Neural crest cell (in vitro differentiated cells): Measurements from ENCODE around the gene NRIP1. TPM values are rescaled to one million over a fixed set of nuclear protein-coding genes. Genes with fewer than 3 reads are reported as not detected.
A peak's percentile ranks its signal among the peaks of the same experiment; 100 is the strongest.

Experiments used
- DNase-seq: peaks from one replicate; pipeline ENCODE4 v3.0.0; 2021; ENCODE audit warnings: low read depth, mixed read lengths, low spot score
- H3K27ac Mint-ChIP-seq: one replicate; pipeline ENCODE4 v1.8.0; 2021; ENCODE audit warnings: mild to moderate bottlenecking, mixed read lengths; ENCODE audit not compliant: unreplicated experiment
- H3K27me3 Mint-ChIP-seq: 2 replicates; pipeline ENCODE4 v1.8.0; 2021; ENCODE audit warnings: low read depth, mild to moderate bottlenecking, mixed read lengths
- H3K36me3 Mint-ChIP-seq: 2 replicates; pipeline ENCODE4 v1.8.0; 2021; ENCODE audit warnings: low read depth, mild to moderate bottlenecking, mixed read lengths
- H3K4me1 Mint-ChIP-seq: 2 replicates; pipeline ENCODE4 v1.8.0; 2021; ENCODE audit warnings: mixed read lengths
- H3K4me3 Mint-ChIP-seq: one replicate; pipeline ENCODE4 v1.8.0; 2021; ENCODE audit warnings: mild to moderate bottlenecking, mixed read lengths
- H3K9me3 Mint-ChIP-seq: 2 replicates; pipeline ENCODE4 v1.8.0; 2021; ENCODE audit warnings: mixed read lengths
- CTCF ChIP-seq: fragments of 200-600 bp; sonication (generic); conservative IDR thresholded peaks from 2 replicates; pipeline ENCODE4 v1.5.0; 2021; ENCODE audit warnings: antibody characterized with exemption, mild to moderate bottlenecking
- total RNA-seq: library from RNA; stranded (reverse); gene quantifications from 2 replicates; pipeline ENCODE4 v1.2.1, GENCODE V29; 2021

The NRIP1 gene
- total RNA-seq, 1 donor from 2014 or later: 73.8 TPM

GRCh38 chr21:15078180-15078579 is 13.4 kb upstream of the NRIP1 start:
- Mint-ChIP-seq H3K4me3 (no peak overlapping the region), H3K9me3 (no peaks in the 10 kb centered on the region), H3K27me3 (no peaks in the 10 kb centered on the region), H3K36me3 (no peaks in the 10 kb centered on the region), H3K4me1 (peaks cover 5% of the 10 kb centered on the region), H3K27ac (no peak overlapping the region)
- no peak for TF ChIP-seq CTCF
- no peak for DNase-seq

DNA sequence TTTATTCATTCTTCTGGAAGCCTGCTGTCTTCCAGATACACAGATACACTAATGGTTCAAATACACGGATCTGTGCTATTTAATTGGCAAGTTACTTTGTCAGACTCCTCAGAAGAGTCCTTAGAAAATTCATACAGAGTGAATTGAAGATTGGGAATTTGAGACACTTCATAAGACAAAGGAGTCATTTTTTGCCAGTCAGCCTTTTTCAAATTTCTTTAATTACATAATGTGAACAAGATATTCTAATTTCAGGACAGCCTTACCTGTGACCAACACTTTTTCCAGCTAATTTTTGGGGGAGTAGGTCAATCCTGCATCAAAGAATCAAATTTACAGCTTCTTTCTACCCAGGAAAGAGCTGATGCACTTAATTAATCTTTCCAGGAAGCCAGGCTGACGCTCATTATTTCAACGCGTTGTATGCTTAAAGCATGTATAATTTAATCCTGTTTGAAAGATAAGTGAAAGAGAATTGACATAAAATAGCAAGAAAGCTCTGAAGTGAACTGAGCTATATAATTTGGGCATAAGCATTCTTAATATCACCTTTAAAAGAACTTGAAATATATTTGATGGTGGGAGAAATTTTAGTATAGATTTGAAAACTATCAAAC is 12.8 kb upstream of the NRIP1 start:
- no peak for DNase-seq
- no peak for TF ChIP-seq CTCF
- H3K4me1 Mint-ChIP-seq: peaks cover 5% of the 10 kb centered on the region
- H3K36me3 Mint-ChIP-seq: no peaks in the 10 kb centered on the region
- H3K27me3 Mint-ChIP-seq: no peaks in the 10 kb centered on the region
- H3K9me3 Mint-ChIP-seq: no peaks in the 10 kb centered on the region
- H3K4me3 Mint-ChIP-seq: no peak overlapping the region
- H3K27ac Mint-ChIP-seq: no peak overlapping the region

- Mint-ChIP-seq H3K36me3 (no peaks in the 10 kb centered on the region), H3K27me3 (no peaks in the 10 kb centered on the region), H3K9me3 (no peaks in the 10 kb centered on the region), H3K4me1 (peaks cover 5% of the 10 kb centered on the region), H3K4me3 (no peak overlapping the region), H3K27ac (no peak overlapping the region)
- no peak for TF ChIP-seq CTCF
- DNase-seq: no peak
Measured at GRCh38 chr21:15076730-15077129, 11.9 kb upstream of the NRIP1 start.

- Mint-ChIP-seq H3K4me1 (peaks cover 11% of the 10 kb centered on the region), H3K27ac (no peak overlapping the region), H3K36me3 (no peaks in the 10 kb centered on the region), H3K27me3 (no peaks in the 10 kb centered on the region), H3K4me3 (no peak overlapping the region), H3K9me3 (no peaks in the 10 kb centered on the region)
- no peak for TF ChIP-seq CTCF
- no peak for DNase-seq
Measured at GRCh38 chr21:15071009-15071408, 6.2 kb upstream of the NRIP1 start.

DNA sequence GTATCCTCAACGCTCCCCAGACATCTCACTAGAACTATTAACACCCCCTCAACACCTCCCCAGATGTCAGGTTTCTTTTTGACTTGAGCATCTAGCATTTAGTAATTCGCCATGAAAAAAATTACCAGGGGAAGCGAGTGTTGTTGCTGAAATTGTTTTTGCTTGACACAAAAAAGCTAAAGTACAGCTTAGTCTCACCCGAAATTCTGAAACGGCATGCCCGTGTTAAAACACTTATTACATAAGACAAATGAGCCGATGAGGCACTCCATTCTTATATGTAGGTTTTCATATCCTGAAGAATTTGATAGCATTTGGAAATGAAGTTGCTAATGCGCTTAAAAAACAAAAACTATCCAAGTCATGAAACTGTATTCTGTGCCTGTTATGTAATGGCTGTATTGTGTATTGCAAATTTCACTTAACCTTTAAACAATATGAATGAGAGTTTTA is 1.3 kb upstream of the NRIP1 start:
- H3K4me3 Mint-ChIP-seq: peak overlapping the region; percentile 100
- H3K9me3 Mint-ChIP-seq: no peaks in the 10 kb centered on the region
- TF ChIP-seq CTCF: no peak
- no peaks in the 10 kb centered on the region for H3K27me3 Mint-ChIP-seq
- no peak overlapping the region for H3K27ac Mint-ChIP-seq
- peaks cover 44% of the 10 kb centered on the region for H3K4me1 Mint-ChIP-seq
- no peaks in the 10 kb centered on the region for H3K36me3 Mint-ChIP-seq
- no peak for DNase-seq
